ENCODE measurements around the gene KRT80. TPM values are rescaled to one million over a fixed set of nuclear protein-coding genes. Genes with fewer than 3 reads are reported as not detected.
"Not testable (repeated sequence)": the region's sequence is repeated elsewhere in the genome, so short reads cannot be mapped to it uniquely, and the experiment has no call there.

The KRT80 gene
- 26.3 and 28.8 TPM in 2 replicates for polyA plus RNA-seq (2013)

GRCh38 chr12:52191841-52192791 lies at the start of gene KRT80:
TSS of gene KRT80 (minus strand) at chr12:52192014. CDS start at chr12:52191902, 112 bp downstream.
- Histone ChIP-seq H3K79me2 (ENCODE audit: control insufficient read depth, insufficient read depth, low read length, poor library complexity) (peaks cover 14% of the 10 kb centered on the region), H3K14ac (ENCODE audit: low read length) (peak within 1 kb of the TSS; percentile 95), H3K79me1 (ENCODE audit: low read length) (peaks cover 60% of the 10 kb centered on the region), H3K4me2 (ENCODE audit: low read length) (no peak within 1 kb of the TSS), H4K91ac (ENCODE audit: low read depth, low read length) (peak within 1 kb of the TSS; percentile 98), H3K9me3 (ENCODE audit: insufficient read depth, low read depth, low read length) (no peaks in the 10 kb centered on the region), H2AK5ac (ENCODE audit: low read length) (peak within 1 kb of the TSS; percentile 99), H4K12ac (ENCODE audit: low read depth, low read length) (no peak within 1 kb of the TSS), H3K9ac (ENCODE audit: low read length) (no peak within 1 kb of the TSS), H3K36me3 (ENCODE audit: control insufficient read depth in 1 of 2, insufficient read depth in 2 of 2, low read length in 2 of 2) (no peaks in the 10 kb centered on the region), H3K27ac (ENCODE audit: low read depth, low read length) (no peak within 1 kb of the TSS), H3K27me3 (ENCODE audit: insufficient read depth, low read length) (no peaks in the 10 kb centered on the region), H3K4me3 (ENCODE audit: low read depth, low read length) (no peak within 1 kb of the TSS), H3K23ac (ENCODE audit: low read length) (no peak within 1 kb of the TSS), H4K8ac (ENCODE audit: low read depth, low read length) (peak within 1 kb of the TSS; percentile 34), H3K18ac (ENCODE audit: low read length) (peak within 1 kb of the TSS; percentile 85), H3K4me1 (ENCODE audit: control insufficient read depth in 1 of 2, insufficient read depth in 2 of 2, low read length in 2 of 2) (peaks cover 58 to 68% of the 10 kb centered on the region in 2 experiments), H2BK12ac (ENCODE audit: low read length) (peak within 1 kb of the TSS; percentile 98), H2BK5ac (ENCODE audit: low read depth, low read length, poor library complexity) (peak within 1 kb of the TSS; percentile 92), H3K4ac (ENCODE audit: low read depth, low read length) (peak within 1 kb of the TSS; percentile 82), H2AFZ (ENCODE audit: insufficient read depth, low read length, poor library complexity) (no peak within 1 kb of the TSS), H2BK120ac (ENCODE audit: insufficient read depth, low read length, poor library complexity) (peak within 1 kb of the TSS; percentile 98)
- WGBS (ENCODE audit: extremely low coverage, insufficient coverage, insufficient read length) = no CpG with 5 or more reads among the region's 20 CpGs
- DNase-seq = peak; percentile 42 to 66

- no CpG with 5 or more reads among the region's 11 CpGs for WGBS (ENCODE audit: extremely low coverage, insufficient coverage, insufficient read length)
Observed at GRCh38 chr12:52241205-52241842, 49.5 kb upstream of the KRT80 start.

GRCh38 chr12:52240247-52240646 lies 48.4 kb upstream of the KRT80 start:
- H3K4me2 ChIP-seq (ENCODE audit: low read length); H4K8ac ChIP-seq (ENCODE audit: low read depth, low read length); H4K91ac ChIP-seq (ENCODE audit: low read depth, low read length); H2BK12ac ChIP-seq (ENCODE audit: low read length); H2BK120ac ChIP-seq (ENCODE audit: insufficient read depth, low read length, poor library complexity); H3K9ac ChIP-seq (ENCODE audit: low read length); H3K27me3 ChIP-seq (ENCODE audit: insufficient read depth, low read length); H2BK5ac ChIP-seq (ENCODE audit: low read depth, low read length, poor library complexity); H3K4ac ChIP-seq (ENCODE audit: low read depth, low read length); H3K23ac ChIP-seq (ENCODE audit: low read length); H3K14ac ChIP-seq (ENCODE audit: low read length); H3K18ac ChIP-seq (ENCODE audit: low read length); H2AK5ac ChIP-seq (ENCODE audit: low read length); H2AFZ ChIP-seq (ENCODE audit: insufficient read depth, low read length, poor library complexity); H3K9me3 ChIP-seq (ENCODE audit: insufficient read depth, low read depth, low read length); H4K12ac ChIP-seq (ENCODE audit: low read depth, low read length); DNase-seq; H3K27ac ChIP-seq (ENCODE audit: low read depth, low read length); H3K79me2 ChIP-seq (ENCODE audit: control insufficient read depth, insufficient read depth, low read length, poor library complexity); H3K4me3 ChIP-seq (ENCODE audit: low read depth, low read length); H3K79me1 ChIP-seq (ENCODE audit: low read length): not testable (repeated sequence)
- Histone ChIP-seq H3K4me1 (ENCODE audit: control insufficient read depth in 1 of 2, insufficient read depth in 2 of 2, low read length in 2 of 2) (peaks cover 40 to 53% of the 10 kb centered on the region in 2 experiments), H3K36me3 (ENCODE audit: control insufficient read depth in 1 of 2, insufficient read depth in 2 of 2, low read length in 2 of 2) (peaks cover 74 to 82% of the 10 kb centered on the region in 2 experiments)
- WGBS (ENCODE audit: extremely low coverage, insufficient coverage, insufficient read length) = no CpG with 5 or more reads among the region's 6 CpGs

More at GRCh38 chr12:52241205-52241842, 49.5 kb upstream of the KRT80 start:
- H4K91ac ChIP-seq (ENCODE audit: low read depth, low read length) = no peak overlapping the region
- no peak overlapping the region for H3K4ac ChIP-seq (ENCODE audit: low read depth, low read length)
- peaks cover 4% of the 10 kb centered on the region for H3K9me3 ChIP-seq (ENCODE audit: insufficient read depth, low read depth, low read length)
- no peak overlapping the region for H2BK120ac ChIP-seq (ENCODE audit: insufficient read depth, low read length, poor library complexity)
- no peak overlapping the region for H2BK5ac ChIP-seq (ENCODE audit: low read depth, low read length, poor library complexity)
- no peak overlapping the region for H3K4me3 ChIP-seq (ENCODE audit: low read depth, low read length)
- no peak overlapping the region for H3K14ac ChIP-seq (ENCODE audit: low read length)
- H3K18ac ChIP-seq (ENCODE audit: low read length) = no peak overlapping the region
- peaks cover 3% of the 10 kb centered on the region for H3K79me1 ChIP-seq (ENCODE audit: low read length)
- no peak overlapping the region for H2AK5ac ChIP-seq (ENCODE audit: low read length)
- no peak overlapping the region for H3K4me2 ChIP-seq (ENCODE audit: low read length)
- no peak overlapping the region for H3K9ac ChIP-seq (ENCODE audit: low read length)
- H3K27ac ChIP-seq (ENCODE audit: low read depth, low read length) = no peak overlapping the region
- no peak overlapping the region for H4K8ac ChIP-seq (ENCODE audit: low read depth, low read length)
- no peaks in the 10 kb centered on the region for H3K27me3 ChIP-seq (ENCODE audit: insufficient read depth, low read length)
- no peak overlapping the region for H3K23ac ChIP-seq (ENCODE audit: low read length)
- H3K4me1 ChIP-seq (ENCODE audit: control insufficient read depth in 1 of 2, insufficient read depth in 2 of 2, low read length in 2 of 2) = peaks cover 29 to 50% of the 10 kb centered on the region in 2 experiments
- no peak overlapping the region for H4K12ac ChIP-seq (ENCODE audit: low read depth, low read length)
- no peak overlapping the region for H2BK12ac ChIP-seq (ENCODE audit: low read length)
- DNase-seq = peak in 1 of 2 donors; percentile 43
- peaks cover 72 to 82% of the 10 kb centered on the region in 2 experiments for H3K36me3 ChIP-seq (ENCODE audit: control insufficient read depth in 1 of 2, insufficient read depth in 2 of 2, low read length in 2 of 2)
- H2AFZ ChIP-seq (ENCODE audit: insufficient read depth, low read length, poor library complexity) = no peak overlapping the region
- no peaks in the 10 kb centered on the region for H3K79me2 ChIP-seq (ENCODE audit: control insufficient read depth, insufficient read depth, low read length, poor library complexity)

DNA sequence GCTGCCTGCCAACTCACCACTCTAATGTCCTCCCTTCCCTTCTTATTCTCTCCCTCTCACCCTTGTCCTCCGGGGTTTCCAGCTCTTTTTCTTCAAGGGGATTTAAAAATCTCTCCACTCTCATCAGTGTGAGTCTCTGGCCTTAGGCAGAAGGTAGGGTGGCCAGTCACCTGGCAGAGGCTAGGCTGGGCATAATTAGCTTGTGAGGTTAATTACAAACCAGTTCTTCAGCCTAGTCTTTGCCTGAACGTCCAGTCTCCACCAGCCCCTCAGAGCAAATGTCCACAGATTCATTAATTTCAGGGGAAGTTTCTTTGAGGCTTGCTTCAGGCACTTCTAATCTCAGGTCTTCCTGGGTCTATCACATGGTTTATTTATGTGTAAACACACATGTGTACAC lies 48.0 kb upstream of the KRT80 start:
- Histone ChIP-seq H3K4me3 (ENCODE audit: low read depth, low read length) (no peak overlapping the region), H3K79me1 (ENCODE audit: low read length) (peaks cover 3% of the 10 kb centered on the region), H3K4me2 (ENCODE audit: low read length) (no peak overlapping the region), H4K91ac (ENCODE audit: low read depth, low read length) (peak overlapping the region; percentile 43), H3K18ac (ENCODE audit: low read length) (no peak overlapping the region), H3K14ac (ENCODE audit: low read length) (no peak overlapping the region), H2BK120ac (ENCODE audit: insufficient read depth, low read length, poor library complexity) (no peak overlapping the region), H3K9ac (ENCODE audit: low read length) (no peak overlapping the region), H2AFZ (ENCODE audit: insufficient read depth, low read length, poor library complexity) (no peak overlapping the region), H3K79me2 (ENCODE audit: control insufficient read depth, insufficient read depth, low read length, poor library complexity) (peaks cover 2% of the 10 kb centered on the region), H2BK12ac (ENCODE audit: low read length) (no peak overlapping the region), H3K36me3 (ENCODE audit: control insufficient read depth in 1 of 2, insufficient read depth in 2 of 2, low read length in 2 of 2) (peaks cover 77 to 84% of the 10 kb centered on the region in 2 experiments), H2BK5ac (ENCODE audit: low read depth, low read length, poor library complexity) (peak overlapping the region; percentile 52), H2AK5ac (ENCODE audit: low read length) (no peak overlapping the region), H4K12ac (ENCODE audit: low read depth, low read length) (no peak overlapping the region), H3K27ac (ENCODE audit: low read depth, low read length) (peak overlapping the region; percentile 14), H3K23ac (ENCODE audit: low read length) (no peak overlapping the region), H4K8ac (ENCODE audit: low read depth, low read length) (no peak overlapping the region), H3K9me3 (ENCODE audit: insufficient read depth, low read depth, low read length) (peaks cover 4% of the 10 kb centered on the region), H3K4me1 (ENCODE audit: control insufficient read depth in 1 of 2, insufficient read depth in 2 of 2, low read length in 2 of 2) (peaks cover 45 to 55% of the 10 kb centered on the region in 2 experiments), H3K4ac (ENCODE audit: low read depth, low read length) (no peak overlapping the region), H3K27me3 (ENCODE audit: insufficient read depth, low read length) (no peaks in the 10 kb centered on the region)
- no CpG with 5 or more reads among the region's 2 CpGs for WGBS (ENCODE audit: extremely low coverage, insufficient coverage, insufficient read length)
- DNase-seq = no peak

Data from trophoblast cell (in vitro differentiated cells and primary cell).